SH-SY5Y (cell line): Measurements from ENCODE around the gene GRIN2A.

Experiments used
- GATA2 ChIP-seq: IDR thresholded peaks from 2 replicates; pipeline ENCODE4 v1.6.1; 2011; ENCODE audit warnings: mild to moderate bottlenecking, low read depth, low read length
- GATA3 ChIP-seq: IDR thresholded peaks from 2 replicates; pipeline ENCODE4 v1.6.1; 2011; ENCODE audit warnings: low read depth, mild to moderate bottlenecking, low read length, moderate library complexity

Gene GRIN2A

GRCh38 chr16:10202649-10203048, 20.4 kb upstream of the GRIN2A start:
- TF ChIP-seq GATA2: no peak
- TF ChIP-seq GATA3: no peak

GRCh38 chr16:10200637-10201586, 18.7 kb upstream of the GRIN2A start:
- no peak for TF ChIP-seq GATA3
- TF ChIP-seq GATA2: no peak

GRCh38 chr16:10196999-10197398, 14.8 kb upstream of the GRIN2A start:
- no peak for TF ChIP-seq GATA2
- TF ChIP-seq GATA3: no peak

GRCh38 chr16:10191096-10191495, 8.9 kb upstream of the GRIN2A start:
- no peak for TF ChIP-seq GATA3
- TF ChIP-seq GATA2: no peak

- TF ChIP-seq GATA2 (no peak), GATA3 (no peak)
Measured at GRCh38 chr16:10189861-10190390, 7.7 kb upstream of the GRIN2A start.

GRCh38 chr16:10188236-10188635, 6.0 kb upstream of the GRIN2A start:
- TF ChIP-seq GATA2: no peak
- no peak for TF ChIP-seq GATA3

GRCh38 chr16:10181196-10182162, 749 bp downstream of the GRIN2A start:
- TF ChIP-seq GATA3: no peak
- no peak for TF ChIP-seq GATA2

- TF ChIP-seq GATA2 (no peak), GATA3 (no peak)
Measured at GRCh38 chr16:10180771-10181163, 1.5 kb downstream of the GRIN2A start.

GRCh38 chr16:10180042-10180770, 2.0 kb downstream of the GRIN2A start:
- no peak for TF ChIP-seq GATA3
- TF ChIP-seq GATA2: no peak

- TF ChIP-seq GATA3: no peak
- no peak for TF ChIP-seq GATA2
Measured at GRCh38 chr16:10178526-10178925, 3.7 kb downstream of the GRIN2A start.

GRCh38 chr16:10178080-10178479, 4.1 kb downstream of the GRIN2A start:
- TF ChIP-seq GATA2 (no peak), GATA3 (no peak)

GRCh38 chr16:10172848-10173655, 9.2 kb downstream of the GRIN2A start:
- TF ChIP-seq GATA3: no peak
- TF ChIP-seq GATA2: no peak

GRCh38 chr16:10171221-10171620, 11.0 kb downstream of the GRIN2A start:
- TF ChIP-seq GATA3 (no peak), GATA2 (no peak)
